Mononuclear cell (primary cell): ENCODE measurements around the gene FAM20C. TPM values are rescaled to one million over a fixed set of nuclear protein-coding genes. Genes with fewer than 3 reads are reported as not detected.
"Not testable (repeated sequence)": the region's sequence is repeated elsewhere in the genome, so short reads cannot be mapped to it uniquely, and the experiment has no call there.

Experiments
- H3K27me3 ChIP-seq: 2 replicates; pipeline ENCODE4 v1.6.0; 2011; ENCODE audit warnings: low read length, control low read depth; ENCODE audit not compliant: insufficient read depth
- H3K4me1 ChIP-seq: 2 replicates; pipeline ENCODE4 v1.5.1; 2011; ENCODE audit warnings: mild to moderate bottlenecking, low read length, control low read depth; ENCODE audit not compliant: insufficient read depth
- H3K4me3 ChIP-seq: 2 replicates; pipeline ENCODE4 v1.5.1; 2011; ENCODE audit warnings: mild to moderate bottlenecking, low read length, moderate library complexity
- H3K9me3 ChIP-seq: 2 replicates; pipeline ENCODE4 v1.5.1; 2011; ENCODE audit warnings: low read depth, mild to moderate bottlenecking, control low read depth, low read length
- total RNA-seq: library from RNA; depleted of rRNA; stranded (reverse); fragments of >200 nt; gene quantifications from one replicate; pipeline ENCODE4 v1.2.3, GENCODE V29; 2012

FAM20C gene
- total RNA-seq, 1 donor, result 15.3 TPM

DNA sequence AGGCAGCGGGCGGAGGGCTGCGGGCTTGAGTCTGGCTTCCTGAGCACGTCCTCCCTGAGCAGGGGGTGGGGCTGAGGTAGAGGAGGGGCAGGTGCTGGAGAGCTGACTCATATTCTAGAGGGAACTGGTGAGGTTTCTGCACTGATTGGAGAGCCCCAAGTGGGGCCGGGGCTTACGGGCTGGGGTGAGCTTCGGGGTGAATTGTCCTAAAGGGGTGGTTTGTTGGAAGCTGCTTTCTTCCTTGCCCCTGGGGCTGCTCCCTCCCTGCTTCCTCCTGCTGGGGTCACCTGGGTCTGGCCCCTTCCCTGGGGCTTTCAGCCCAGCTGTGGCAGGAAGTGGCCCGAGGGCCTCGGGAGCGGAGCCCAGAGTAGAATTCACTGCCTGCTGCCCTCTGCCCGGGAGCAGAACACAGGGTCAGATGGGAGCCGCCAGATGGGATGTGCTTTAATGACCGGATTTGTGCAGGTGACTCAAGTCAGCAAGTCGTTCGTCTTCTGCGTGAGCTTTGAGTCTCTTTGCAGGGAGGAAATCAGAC is 48.6 kb downstream of the FAM20C start:
- H3K4me3 ChIP-seq, result no peak overlapping the region
- H3K27me3 ChIP-seq, result no peaks in the 10 kb centered on the region
- H3K4me1 ChIP-seq, result no peaks in the 10 kb centered on the region
- no peaks in the 10 kb centered on the region for H3K9me3 ChIP-seq

- Histone ChIP-seq H3K27me3 (no peaks in the 10 kb centered on the region), H3K4me1 (no peaks in the 10 kb centered on the region), H3K9me3 (no peaks in the 10 kb centered on the region), H3K4me3 (no peak overlapping the region)
Measured at GRCh38 chr7:241513-241912, 49.1 kb downstream of the FAM20C start.

DNA sequence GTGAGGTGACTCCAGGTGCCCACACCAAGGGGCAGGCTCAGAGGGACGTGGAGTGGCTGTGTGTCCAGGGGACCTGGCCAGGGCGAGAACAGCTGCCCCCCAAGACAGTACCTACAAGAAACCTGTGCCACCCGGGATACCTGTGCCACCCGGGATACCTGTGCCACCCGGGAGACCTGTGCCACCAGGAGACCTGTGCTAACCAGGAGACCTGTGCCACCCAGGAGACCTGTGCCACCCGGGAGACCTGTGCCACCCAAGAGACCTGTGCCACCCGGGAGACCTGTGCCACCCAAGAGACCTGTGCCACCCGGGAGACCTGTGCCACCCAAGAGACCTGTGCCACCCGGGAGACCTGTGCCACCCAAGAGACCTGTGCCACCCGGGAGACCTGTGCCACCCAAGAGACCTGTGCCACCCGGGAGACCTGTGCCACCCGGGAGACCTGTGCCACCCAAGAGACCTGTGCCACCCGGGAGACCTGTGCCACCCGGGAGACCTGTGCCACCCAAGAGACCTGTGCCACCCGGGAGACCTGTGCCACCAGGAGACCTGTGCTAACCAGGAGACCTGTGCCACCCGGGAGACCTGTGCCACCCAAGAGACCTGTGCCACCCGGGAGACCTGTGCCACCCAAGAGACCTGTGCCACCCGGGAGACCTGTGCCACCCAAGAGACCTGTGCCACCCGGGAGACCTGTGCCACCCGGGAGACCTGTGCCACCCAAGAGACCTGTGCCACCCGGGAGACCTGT is 50.6 kb downstream of the FAM20C start:
- H3K27me3 ChIP-seq, H3K4me1 ChIP-seq, H3K4me3 ChIP-seq, H3K9me3 ChIP-seq: not testable (repeated sequence)

DNA sequence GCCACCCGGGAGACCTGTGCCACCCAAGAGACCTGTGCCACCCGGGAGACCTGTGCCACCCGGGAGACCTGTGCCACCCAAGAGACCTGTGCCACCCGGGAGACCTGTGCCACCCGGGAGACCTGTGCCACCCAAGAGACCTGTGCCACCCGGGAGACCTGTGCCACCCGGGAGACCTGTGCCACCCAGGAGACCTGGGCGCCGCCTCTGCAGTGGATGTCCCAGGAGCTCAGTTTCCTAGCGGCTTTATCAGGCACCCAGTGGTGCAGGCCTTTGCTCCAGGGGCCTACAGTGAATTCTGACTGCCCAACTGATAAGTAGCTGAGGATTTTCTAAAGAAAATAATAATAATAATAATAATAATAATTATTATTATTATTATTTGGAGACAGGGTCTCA is 51.2 kb downstream of the FAM20C start:
- not testable (repeated sequence) for H3K4me1 ChIP-seq, H3K9me3 ChIP-seq, H3K4me3 ChIP-seq, H3K27me3 ChIP-seq

DNA sequence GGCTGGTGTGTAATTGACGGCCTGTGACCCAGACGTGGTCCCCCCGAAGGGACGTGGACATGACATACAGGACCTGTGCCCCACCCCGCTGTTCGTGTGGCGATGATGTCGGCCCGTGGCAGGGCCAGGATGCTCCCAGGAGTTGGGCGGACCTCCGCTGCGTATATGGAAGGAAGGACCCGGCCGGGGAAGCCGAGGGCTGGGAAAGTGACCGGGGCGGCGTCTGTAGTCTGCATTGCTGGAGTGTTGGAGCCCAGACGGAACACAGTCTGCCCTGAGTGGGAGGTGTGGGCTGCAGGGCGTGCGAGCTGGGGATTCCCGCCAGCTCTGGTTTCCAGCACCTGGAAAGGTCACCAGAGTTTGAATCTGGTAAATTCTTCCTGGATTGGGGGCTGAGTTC is 52.6 kb downstream of the FAM20C start:
- H3K9me3 ChIP-seq, result no peaks in the 10 kb centered on the region
- H3K27me3 ChIP-seq, result no peaks in the 10 kb centered on the region
- H3K4me3 ChIP-seq, result no peak overlapping the region
- no peaks in the 10 kb centered on the region for H3K4me1 ChIP-seq

DNA sequence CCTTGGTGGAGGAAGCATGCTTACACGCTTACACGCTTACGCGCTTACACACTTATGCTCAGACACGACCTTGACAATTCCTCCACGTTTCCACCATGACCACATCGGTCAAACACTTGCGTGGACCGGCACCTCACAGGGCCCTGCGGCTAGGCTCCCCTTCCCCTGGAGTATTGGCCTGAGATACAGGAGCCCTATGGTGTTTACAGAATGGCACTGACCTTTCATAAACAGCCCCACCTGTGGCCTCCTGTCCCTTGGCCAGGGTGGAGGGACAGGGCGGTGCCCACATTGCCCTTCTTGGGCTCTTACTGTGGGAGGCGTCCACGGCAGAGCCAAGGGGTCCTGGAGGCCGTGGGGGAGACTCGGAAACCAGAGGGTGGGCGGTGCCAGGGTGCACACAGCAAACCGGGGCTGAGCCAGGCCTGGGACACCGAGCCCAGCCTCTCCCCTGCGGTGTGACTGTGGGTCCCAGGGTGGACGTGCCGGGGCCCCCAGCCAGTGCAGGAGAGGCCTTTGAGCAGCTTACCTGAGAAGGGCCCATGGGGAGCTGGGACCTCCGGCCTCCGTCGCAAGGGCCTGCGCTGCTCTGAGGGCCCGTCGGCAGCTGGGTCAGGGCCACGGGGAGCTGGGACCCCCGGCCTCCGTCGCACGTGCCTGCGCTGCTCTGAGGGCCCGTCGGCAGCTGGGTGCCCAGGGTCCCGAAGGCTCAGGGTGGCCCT is 53.4 kb downstream of the FAM20C start:
- H3K4me3 ChIP-seq, result no peak overlapping the region
- H3K9me3 ChIP-seq, result no peaks in the 10 kb centered on the region
- H3K4me1 ChIP-seq, result no peaks in the 10 kb centered on the region
- H3K27me3 ChIP-seq, result no peaks in the 10 kb centered on the region

DNA sequence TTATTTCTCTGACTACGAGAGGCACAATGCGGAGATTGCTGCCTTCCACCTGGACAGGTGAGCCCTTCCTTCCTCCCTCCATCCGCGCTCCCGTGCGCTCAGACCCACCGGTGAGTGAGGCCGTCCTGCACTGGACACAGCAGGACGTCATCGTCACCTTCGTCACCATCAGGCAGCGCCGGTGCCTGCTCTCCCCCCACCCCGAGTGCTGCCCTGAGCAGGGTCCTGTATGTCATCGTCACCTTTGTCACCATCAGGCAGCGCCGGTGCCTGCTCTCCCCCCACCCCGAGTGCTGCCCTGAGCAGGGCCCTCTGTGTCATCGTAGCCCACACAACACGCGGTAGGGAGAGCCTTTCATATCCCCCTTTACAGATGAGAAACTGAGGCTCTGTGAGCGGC is 54.1 kb downstream of the FAM20C start:
- no peaks in the 10 kb centered on the region for H3K27me3 ChIP-seq
- no peaks in the 10 kb centered on the region for H3K4me1 ChIP-seq
- H3K9me3 ChIP-seq, result no peaks in the 10 kb centered on the region
- no peak overlapping the region for H3K4me3 ChIP-seq

GRCh38 chr7:247181-247580 is 54.8 kb downstream of the FAM20C start:
- Histone ChIP-seq H3K4me3 (no peak overlapping the region), H3K4me1 (no peaks in the 10 kb centered on the region), H3K9me3 (no peaks in the 10 kb centered on the region), H3K27me3 (no peaks in the 10 kb centered on the region)

DNA sequence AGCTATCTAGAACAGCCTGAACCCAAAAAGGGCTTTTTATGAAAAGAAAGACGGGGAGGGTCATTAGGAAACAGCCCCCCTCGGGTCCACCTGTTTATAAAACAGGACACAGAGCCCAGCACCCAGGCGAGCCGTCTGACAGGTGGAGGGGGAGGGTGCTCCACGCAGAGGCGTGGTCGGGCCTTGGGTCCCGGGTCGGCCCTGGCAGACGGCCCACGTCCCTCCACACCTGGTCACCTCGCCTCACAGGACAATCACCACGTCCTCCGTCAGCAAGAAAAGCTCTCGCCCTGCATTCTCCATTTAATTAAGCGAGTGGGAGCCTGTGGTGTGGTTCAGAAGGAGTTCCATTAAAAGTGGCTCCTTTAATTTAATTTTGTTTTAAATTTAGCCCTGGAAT is 55.3 kb downstream of the FAM20C start:
- Histone ChIP-seq H3K4me3 (no peak overlapping the region), H3K9me3 (no peaks in the 10 kb centered on the region), H3K27me3 (no peaks in the 10 kb centered on the region), H3K4me1 (no peaks in the 10 kb centered on the region)

DNA sequence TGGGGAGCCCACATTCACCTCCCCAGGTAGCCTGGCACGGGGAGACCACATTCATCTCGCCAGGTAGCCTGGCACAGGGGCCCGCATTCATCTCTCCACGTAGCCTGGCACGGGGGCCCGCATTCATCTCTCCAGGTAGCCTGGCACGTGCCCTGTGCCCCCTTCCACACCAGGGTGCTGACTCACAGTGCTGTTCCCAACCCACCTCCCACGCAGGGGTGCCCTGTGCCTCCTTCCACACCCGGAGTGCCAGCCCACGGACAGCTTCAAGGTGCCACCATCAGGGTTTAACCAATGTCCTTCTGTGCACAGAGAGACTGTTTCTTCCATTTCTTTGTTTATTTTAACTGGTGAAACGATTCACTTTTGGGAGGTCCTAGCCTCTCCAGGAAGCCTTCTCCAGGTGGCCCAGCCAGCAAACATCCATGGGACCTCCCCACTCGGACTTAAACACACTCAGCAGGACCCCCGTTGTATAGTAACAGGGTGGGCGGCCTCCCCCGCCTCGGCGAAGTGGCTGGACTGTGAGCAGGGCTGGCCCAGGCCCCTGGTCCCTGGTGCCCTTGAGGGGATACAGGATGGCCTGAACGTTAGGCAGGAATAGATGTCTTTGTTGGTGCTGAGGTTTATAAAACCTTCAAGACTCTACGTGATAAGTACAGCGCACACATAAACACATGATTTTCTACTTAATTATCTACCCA is 56.5 kb downstream of the FAM20C start:
- H3K4me3 ChIP-seq, result no peak overlapping the region
- H3K9me3 ChIP-seq, result no peaks in the 10 kb centered on the region
- H3K4me1 ChIP-seq, result no peaks in the 10 kb centered on the region
- no peaks in the 10 kb centered on the region for H3K27me3 ChIP-seq

GRCh38 chr7:249989-250388 is 57.6 kb downstream of the FAM20C start:
- Histone ChIP-seq H3K9me3 (no peaks in the 10 kb centered on the region), H3K27me3 (no peaks in the 10 kb centered on the region), H3K4me1 (no peaks in the 10 kb centered on the region), H3K4me3 (no peak overlapping the region)

DNA sequence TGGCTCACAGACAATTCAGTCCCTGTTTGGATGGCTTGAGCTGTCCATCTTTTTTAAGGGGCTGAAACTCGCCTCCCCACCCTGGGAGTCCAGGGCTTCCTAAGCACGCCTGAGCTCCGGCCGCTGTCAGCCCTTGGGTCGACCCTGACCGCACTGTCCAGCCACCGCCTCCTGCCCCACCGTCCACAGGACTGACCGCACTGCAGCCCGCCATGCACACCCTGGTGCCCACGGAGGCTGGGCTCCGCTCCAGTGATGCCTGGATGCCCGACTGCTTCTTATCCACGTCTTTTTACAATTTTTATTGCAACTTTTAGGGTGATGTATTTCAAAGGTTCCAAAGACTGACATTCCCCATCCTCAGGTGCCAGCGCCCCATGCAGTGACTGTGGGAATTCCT is 58.2 kb downstream of the FAM20C start:
- no peaks in the 10 kb centered on the region for H3K27me3 ChIP-seq
- no peaks in the 10 kb centered on the region for H3K4me1 ChIP-seq
- no peak overlapping the region for H3K4me3 ChIP-seq
- no peaks in the 10 kb centered on the region for H3K9me3 ChIP-seq

DNA sequence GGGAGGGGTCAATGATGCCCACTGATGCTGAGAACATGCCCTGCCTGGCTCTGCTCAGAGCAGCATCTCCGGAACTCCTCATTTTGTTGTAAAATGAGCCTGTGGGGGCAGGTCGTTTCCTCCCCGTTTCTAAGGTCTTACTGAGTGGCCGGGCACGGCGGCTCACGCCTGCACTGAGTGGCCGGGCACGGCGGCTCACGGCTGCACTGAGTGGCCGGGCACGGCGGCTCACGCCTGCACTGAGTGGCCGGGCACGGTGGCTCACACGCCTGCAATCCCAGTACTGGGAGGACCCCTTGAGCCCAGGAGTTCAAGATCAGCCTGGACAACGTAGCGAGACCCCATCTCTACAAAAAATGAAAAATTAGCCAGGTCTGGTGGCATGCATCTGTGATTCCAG is 58.6 kb downstream of the FAM20C start:
- no peaks in the 10 kb centered on the region for H3K27me3 ChIP-seq
- H3K4me3 ChIP-seq, result no peak overlapping the region

DNA sequence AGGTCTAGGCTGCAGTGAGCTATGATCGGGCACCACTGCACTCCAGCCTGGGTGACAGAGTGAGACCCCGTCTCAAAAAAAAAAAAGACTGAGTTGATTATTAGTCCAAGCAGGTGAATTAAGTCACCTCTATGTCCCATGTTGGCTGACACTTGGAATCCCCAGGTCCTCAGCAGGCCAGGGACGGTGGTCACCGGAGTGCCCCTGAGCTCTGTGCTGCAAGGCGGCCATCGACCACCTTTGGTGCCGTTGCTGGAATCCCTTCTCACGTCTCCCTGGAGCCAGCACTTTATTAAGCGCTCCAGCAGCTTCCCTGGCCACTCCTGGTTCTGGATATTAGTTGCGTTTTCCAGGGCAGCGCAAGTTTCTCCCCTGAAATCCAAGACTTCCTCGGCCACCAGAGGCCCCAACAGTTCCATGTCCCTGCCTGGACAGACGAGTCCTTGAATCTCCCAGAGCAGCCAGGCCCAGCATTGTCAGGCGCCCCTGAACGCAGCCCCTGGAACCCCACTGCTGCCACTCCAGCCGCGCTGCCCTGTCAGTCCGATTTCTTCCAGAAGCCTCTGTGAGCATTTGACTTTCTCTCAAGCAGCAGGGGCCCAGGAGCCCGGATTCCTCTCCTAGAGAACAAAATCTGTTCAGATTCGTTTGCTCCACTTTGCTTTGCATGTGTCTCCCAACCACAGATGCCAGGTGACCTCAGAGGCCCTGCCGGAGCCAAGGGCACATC is 59.2 kb downstream of the FAM20C start:
- Histone ChIP-seq H3K9me3 (no peaks in the 10 kb centered on the region), H3K27me3 (no peaks in the 10 kb centered on the region), H3K4me1 (no peaks in the 10 kb centered on the region), H3K4me3 (no peak overlapping the region)

More for the DNA sequence above, 58.6 kb downstream of the FAM20C start:
- H3K4me1 ChIP-seq, result no peaks in the 10 kb centered on the region
- H3K9me3 ChIP-seq, result no peaks in the 10 kb centered on the region
